ENCODE measurements around the gene APLNR.
"Not testable (repeated sequence)": the region's sequence is repeated elsewhere in the genome, so short reads cannot be mapped to it uniquely, and the experiment has no call there.

The APLNR gene

DNA sequence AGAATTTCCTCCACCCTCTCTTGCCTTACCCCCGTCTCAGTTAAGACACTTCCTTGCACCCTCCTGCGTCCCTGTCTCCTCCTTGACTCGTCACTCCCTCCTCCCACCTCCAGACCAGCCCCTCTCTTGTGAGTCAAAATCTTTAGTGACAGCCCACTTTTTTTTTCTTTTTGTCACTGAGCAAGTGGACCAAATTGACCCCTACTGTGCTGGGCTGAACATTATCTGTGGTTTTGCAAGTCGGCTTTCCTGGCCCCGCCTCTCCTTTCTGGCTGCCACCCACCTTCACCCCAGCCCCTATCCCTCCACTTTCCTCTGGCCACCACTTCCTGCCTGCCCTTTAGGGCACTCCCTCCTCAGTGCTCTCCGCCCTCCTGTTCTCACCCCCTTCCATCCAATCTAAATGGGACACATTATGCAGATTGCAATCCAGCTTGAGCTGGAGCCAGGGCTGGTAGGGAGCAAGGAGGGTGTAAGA, at the start of gene APLNR:
Gene APLNR, minus strand, starts transcription at position 47 of the 478 bp plus-strand sequence. CDS start 246 bp downstream, outside the sequence.
- DNase-seq = no peak

GRCh38 chr11:57283231-57283990, 46.4 kb upstream of the APLNR start:
- DNase-seq = no peak

DNA sequence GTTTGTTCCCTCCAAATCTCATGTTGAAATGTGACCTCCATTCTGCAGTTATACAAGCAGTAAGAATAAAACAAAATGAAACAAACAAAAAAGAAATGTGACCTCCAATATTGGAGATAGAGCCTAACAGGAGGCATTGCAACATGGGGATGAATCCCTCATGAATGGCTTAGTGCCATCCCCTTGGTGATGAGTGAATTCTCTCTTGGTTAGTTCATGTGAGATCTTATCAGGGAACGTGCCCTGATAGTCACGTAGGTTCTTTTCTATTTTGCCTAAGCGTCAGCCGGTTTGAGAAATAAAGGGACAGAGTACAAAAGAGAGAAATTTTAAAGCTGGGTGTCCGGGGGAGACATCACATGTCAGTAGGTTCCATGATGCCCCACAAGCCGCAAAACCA, 44.5 kb upstream of the APLNR start:
- not testable (repeated sequence) for DNase-seq

DNA sequence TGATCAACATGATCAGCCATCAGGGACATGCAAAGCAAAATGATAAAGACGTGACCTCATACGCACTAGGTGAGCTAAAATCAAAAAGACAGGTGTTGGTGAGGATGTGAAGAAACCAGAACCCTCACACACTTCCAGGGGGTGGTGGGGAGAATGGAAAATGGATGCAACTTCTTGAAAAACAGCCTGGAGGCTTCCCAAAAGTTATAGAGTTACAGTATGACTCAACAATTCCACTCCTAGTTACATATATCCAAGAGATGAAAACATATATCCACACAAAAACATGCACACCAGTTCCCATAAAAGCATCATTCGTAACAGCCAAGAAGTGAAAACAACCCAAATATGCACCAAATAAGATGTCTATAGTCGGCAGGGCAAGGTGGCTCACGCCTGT, 42.1 kb upstream of the APLNR start:
- DNase-seq = no peak

DNA sequence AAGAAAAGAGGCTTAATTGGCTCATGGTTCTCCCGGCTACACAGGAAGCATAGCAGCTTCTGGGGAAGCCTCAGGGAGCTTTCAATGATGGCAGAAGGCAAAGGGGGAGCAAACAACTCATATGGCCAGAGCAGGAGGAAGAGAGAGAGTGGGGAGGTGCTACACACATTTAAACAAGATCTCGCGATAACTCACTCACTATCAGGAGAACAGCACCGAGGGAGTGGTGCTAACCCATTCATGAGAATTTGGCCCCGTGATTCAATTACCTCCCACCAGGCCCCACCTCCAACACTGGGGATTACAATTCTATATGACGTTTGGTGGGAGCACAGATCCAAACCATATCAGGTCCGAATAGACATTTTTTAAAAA, 41.7 kb upstream of the APLNR start:
- DNase-seq = no peak

DNA sequence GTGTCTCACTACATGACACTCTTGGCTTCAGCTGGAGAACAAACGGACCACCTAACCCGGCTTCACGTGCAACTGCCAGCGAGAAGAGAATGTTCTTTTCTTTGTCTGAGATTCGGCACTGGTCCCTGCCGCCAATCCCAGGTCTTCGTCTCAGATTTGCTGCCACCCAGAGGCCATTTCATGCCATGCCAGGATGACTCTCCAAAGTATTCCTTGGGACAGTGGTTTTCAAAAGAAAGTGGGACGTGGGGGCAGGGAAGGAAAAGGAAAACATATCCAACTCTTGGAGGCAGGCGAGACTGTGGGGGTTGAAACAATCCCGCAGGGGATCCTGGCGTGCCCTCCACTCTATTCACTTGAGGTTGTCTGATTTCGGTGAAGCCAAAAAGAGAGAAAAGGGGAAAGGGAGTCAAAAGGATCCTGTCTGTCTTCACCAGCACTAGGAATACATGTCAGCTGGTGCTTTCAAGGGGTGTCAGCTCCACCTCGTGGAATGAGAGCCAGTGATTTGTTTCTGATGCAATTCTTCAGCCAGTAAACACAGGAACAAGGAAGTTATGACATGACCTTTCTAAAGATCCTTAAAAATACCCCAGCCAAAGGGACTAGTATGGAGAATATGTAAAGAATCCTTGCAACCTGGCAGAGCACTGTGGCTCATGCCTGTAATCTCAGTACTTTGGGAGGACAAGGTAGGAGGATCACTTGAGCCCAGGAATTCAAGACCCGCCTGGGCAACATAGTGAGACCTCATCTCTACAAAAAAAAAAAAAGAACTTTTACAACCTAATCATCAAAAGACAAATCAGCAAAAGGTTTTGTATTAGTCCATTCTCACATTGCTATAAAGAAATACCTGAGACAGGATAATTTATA, 41.0 kb upstream of the APLNR start:
- DNase-seq = peak; percentile 76

- DNase-seq = peak; percentile 9
These were observed 40.1 kb upstream of the APLNR start for GRCh38 chr11:57276971-57277675.

- DNase-seq = no peak
These were observed 39.3 kb upstream of the APLNR start for GRCh38 chr11:57276169-57276970.

- DNase-seq = no peak
These were observed 38.5 kb upstream of the APLNR start for GRCh38 chr11:57275582-57275981.

DNA sequence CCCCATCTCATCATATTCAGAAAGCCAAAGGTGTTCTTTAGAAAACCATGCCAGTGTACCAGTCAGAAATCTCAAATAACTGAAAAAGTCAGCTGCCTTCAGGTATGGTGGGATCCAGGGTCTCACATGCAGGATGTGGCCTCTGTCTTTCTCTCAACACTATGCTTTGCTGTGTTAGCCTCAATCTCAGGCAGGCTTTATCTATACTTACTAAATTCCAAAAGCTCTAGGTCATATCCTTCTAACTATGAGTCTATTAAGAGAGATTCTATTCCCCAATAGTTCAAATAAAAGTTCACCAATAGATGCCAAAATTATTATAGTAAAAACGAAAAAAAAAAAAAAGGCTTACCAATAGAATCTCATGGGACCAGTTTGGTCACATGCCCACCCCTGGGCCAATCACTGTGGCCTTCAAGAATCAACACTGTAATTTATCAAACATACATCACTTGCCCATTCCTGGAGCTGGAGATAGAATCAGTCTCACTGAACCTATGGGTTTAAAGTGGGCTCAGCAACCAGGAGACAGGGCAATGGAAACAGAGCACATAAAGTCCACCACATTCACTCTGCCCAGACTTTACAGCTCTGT, 38.0 kb upstream of the APLNR start:
- DNase-seq = no peak

GRCh38 chr11:57273448-57274058, 36.5 kb upstream of the APLNR start:
- DNase-seq = no peak

DNA sequence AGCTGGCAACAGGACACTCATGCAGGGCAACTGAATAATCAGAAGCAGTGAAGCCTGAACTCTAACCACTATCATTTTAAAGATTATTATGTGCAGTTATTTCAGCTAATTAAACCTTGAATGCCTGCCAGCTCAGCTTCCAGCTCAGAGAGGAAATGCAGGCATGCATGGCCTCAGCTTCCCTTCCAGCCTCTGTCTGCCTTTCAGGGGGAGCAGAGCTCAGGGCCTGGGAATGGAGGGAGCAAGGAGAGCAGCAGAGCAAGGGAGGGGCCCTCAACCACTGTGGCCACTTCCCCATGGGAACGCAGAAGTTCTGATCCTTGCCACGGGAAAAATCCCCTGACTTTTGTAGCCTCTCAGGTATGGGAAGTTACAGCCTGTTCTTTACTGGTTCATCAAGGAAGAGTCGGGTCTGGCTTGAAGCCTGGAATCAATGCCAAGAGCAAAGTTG, 32.5 kb upstream of the APLNR start:
- DNase-seq = peak; percentile 58

DNA sequence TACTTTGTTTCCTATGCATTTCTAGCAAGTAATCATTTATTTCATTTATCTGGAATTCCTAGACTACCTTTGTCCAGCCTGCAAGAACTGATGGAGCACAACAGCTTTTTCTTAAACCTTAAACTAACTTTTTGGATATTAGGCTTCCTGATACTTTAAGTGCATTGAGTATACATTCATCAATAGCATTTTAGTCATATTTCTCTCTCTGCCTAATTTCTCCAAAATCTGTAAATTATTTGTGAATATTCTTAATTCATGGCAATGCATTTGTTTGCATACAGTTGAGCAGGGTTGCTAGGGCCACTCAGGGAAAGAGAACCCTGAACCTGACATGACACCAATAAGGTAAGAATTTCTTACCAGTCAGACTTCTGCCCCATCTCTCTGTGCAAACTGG, 29.1 kb upstream of the APLNR start:
- DNase-seq = no peak

GRCh38 chr11:57263351-57263750, 26.3 kb upstream of the APLNR start:
- no peak for DNase-seq

DNA sequence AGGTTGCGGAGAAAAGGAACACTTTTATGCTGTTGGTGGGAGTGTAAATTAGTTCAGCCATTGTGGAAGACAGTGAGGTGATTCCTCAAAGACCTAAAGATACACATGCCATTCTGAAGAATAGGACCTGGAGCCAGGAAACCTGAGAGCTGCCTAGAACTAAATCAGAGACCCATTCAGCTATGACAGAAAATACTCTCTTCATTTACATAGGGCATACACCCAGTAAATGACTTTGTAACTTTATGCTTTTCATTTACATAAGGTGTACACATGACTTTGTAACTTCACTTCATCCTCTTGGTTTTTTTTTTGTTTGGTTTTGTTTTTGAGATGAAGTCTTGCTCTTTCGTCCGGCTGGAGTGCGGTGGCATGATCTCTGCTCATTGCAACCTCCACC, 25.1 kb upstream of the APLNR start:
- DNase-seq = no peak

DNA sequence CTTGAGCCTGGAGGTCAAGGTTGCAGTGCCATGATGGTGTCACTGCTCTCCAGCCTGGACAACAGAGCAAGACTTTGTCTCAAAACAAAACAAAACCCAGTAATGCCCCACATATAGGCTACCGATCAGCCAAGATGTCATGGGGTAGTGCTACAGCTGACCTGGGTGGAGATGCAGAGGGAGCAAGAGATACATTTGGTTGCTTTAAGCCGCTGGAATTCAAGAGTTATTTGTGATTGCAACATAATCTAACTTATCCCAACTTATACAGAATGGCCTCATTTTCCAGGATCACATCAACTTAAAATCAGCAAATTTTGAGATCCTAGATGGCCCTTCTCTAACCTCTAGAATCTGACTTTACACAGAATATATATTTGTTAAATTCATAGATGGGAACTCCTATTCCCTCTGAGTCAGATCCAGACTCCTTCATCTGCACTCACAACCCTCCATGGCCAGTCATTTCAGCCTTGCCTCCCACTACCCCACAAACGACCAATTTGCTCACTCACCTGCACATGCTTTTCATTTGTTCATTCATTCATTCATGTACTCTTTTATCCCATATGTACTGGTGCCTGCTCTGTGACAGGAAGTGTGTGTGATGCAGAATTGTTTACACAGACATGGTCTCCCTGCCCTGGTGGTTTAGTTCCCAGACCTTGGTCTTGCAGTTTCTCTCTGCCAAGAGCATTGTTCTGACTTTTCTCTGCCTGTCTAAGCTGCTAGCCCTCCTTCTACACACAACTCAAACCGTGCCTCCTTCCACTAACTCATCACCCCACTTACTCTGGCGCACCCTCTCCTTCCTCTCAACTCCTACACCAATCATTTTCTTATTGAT, 24.1 kb upstream of the APLNR start:
- no peak for DNase-seq

DNA sequence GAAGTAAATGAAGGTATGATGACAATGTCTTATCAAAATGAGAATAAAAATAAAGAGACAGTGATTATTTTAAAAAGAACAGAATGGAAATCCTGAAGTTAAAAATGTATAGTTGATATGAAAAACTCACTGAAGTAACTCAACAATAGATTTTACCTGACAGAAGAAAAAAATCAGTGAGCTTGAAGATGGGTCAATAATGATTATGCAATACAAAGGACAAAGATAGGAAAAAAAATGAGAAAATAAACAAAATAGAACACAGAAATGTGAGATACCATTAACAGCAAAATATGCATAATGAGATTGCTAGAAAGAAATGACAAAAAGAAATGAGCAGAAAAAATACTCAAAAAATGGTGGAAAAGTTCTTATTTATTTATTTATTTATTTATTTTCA, 19.1 kb upstream of the APLNR start:
- no peak for DNase-seq

GRCh38 chr11:57255618-57256017, 18.6 kb upstream of the APLNR start:
- DNase-seq = no peak

DNA sequence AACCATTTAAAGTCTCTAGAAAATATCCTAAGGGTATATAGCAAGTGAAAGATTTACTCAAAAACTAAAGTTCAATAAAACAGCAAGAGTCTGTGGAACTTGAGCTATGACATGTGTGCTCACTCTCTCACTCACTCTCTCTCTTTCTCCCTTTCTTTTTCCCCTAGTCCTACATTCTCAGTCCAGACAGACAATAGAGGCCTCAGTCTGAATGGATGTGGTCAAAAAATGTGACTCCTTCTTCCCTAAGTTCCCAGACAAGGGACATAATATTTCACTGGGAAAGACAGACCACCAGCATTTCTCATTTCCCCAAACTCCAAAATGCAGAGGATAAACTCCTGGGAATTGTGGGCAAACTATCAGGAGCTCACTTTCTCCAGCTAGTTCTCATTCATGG, 17.6 kb upstream of the APLNR start:
- DNase-seq = no peak

GRCh38 chr11:57251491-57252104, 14.5 kb upstream of the APLNR start:
- no peak for DNase-seq

Measured in DMS79 treated with DMSO at 0.1 percent for 48 hours (cell line).